SHP77 treated with DMSO at 0.1 percent for 48 hours (cell line): ENCODE data around the gene FSCN2.

Source experiments
- DNase-seq: peaks from one replicate; lab custom pipeline; 2025; lab: John Stamatoyannopoulos, UW

Gene FSCN2

GRCh38 chr17:81527591-81528383 is at the start of gene FSCN2:
FSCN2 (plus strand) TSS chr17:81528377; CDS start chr17:81528532, 155 bp downstream.
- DNase-seq: no peak

- no peak for DNase-seq
Observed at GRCh38 chr17:81479175-81480071, 48.8 kb upstream of the FSCN2 start.

GRCh38 chr17:81480140-81481072 is 47.8 kb upstream of the FSCN2 start:
- DNase-seq: peak; percentile 35

GRCh38 chr17:81481073-81481799 is 46.9 kb upstream of the FSCN2 start:
- DNase-seq: peak; percentile 34

- no peak for DNase-seq
Observed at GRCh38 chr17:81481815-81482505, 46.2 kb upstream of the FSCN2 start.

GRCh38 chr17:81482673-81483072 is 45.5 kb upstream of the FSCN2 start:
- no peak for DNase-seq

- DNase-seq: peak; percentile 82
Observed at GRCh38 chr17:81483085-81483861, 44.9 kb upstream of the FSCN2 start.

- no peak for DNase-seq
Observed at GRCh38 chr17:81483862-81484194, 44.3 kb upstream of the FSCN2 start.

- peak; percentile 69 for DNase-seq
Observed at GRCh38 chr17:81484195-81484979, 43.8 kb upstream of the FSCN2 start.

GRCh38 chr17:81486199-81486810 is 41.9 kb upstream of the FSCN2 start:
- no peak for DNase-seq

- no peak for DNase-seq
Observed at GRCh38 chr17:81487089-81487486, 41.1 kb upstream of the FSCN2 start.

- peak; percentile 48 for DNase-seq
Observed at GRCh38 chr17:81487487-81488275, 40.5 kb upstream of the FSCN2 start.

- DNase-seq: no peak
Observed at GRCh38 chr17:81488276-81488860, 39.8 kb upstream of the FSCN2 start.

GRCh38 chr17:81489012-81489997 is 38.9 kb upstream of the FSCN2 start:
- no peak for DNase-seq

- DNase-seq: no peak
Observed at GRCh38 chr17:81489998-81490992, 37.9 kb upstream of the FSCN2 start.
